Activated CD4-positive, alpha-beta memory T cell treated with anti-CD3 and anti-CD28 coated beads for 36 hours (primary cell): Measurements from ENCODE around the gene PTPRN2. TPM values are rescaled to one million over a fixed set of nuclear protein-coding genes. Genes with fewer than 3 reads are reported as not detected.

ENCODE experiments used
- CTCF ChIA-PET: fragments of 350-600 bp; sonication (Branson Sonifier 250); formaldehyde crosslinking; loops from one replicate; lab custom pipeline; 2021; ENCODE audit warnings: antibody characterized with exemption, inconsistent platforms; lab: Charles Lee
- POLR2A ChIA-PET: fragments of 350-600 bp; sonication (Branson Sonifier 250); formaldehyde crosslinking; loops from one replicate; lab custom pipeline; 2021; ENCODE audit warnings: antibody characterized with exemption; lab: Charles Lee
- DNase-seq: peaks from one replicate; pipeline ENCODE4 v3.0.0-alpha.2; 2020
- H3K27ac Mint-ChIP-seq: one replicate; pipeline ENCODE4 v1.8.0; 2021; ENCODE audit warnings: mixed read lengths
- H3K27me3 Mint-ChIP-seq: one replicate; pipeline ENCODE4 v1.8.0; 2021; ENCODE audit warnings: mixed read lengths
- H3K36me3 Mint-ChIP-seq: one replicate; pipeline ENCODE4 v1.8.0; 2021; ENCODE audit warnings: mixed read lengths
- H3K4me1 Mint-ChIP-seq: one replicate; pipeline ENCODE4 v1.8.0; 2021; ENCODE audit warnings: low read depth, mixed read lengths
- H3K4me3 Mint-ChIP-seq: one replicate; pipeline ENCODE4 v1.8.0; 2021; ENCODE audit warnings: mild to moderate bottlenecking, mixed read lengths
- H3K9me3 Mint-ChIP-seq: one replicate; pipeline ENCODE4 v1.8.0; 2021; ENCODE audit warnings: mixed read lengths
- intact Hi-C: fragments of 100-400 bp; cut with micrococcal nuclease; formaldehyde crosslinking; loops from one replicate; pipeline ENCODE4 v1.15.1; 2023
- total RNA-seq, 2 experiments: library from RNA; stranded (reverse); gene quantifications; one replicate each; pipeline ENCODE4 v1.2.3, GENCODE V29; 2021

Gene PTPRN2
- total RNA-seq, 2 experiments from 2014 or later = 0.51 to 0.64 TPM

GRCh38 chr7:157799076-157799685 lies 788.4 kb downstream of the PTPRN2 start:
- Mint-ChIP-seq H3K4me1 (no peaks in the 10 kb centered on the region), H3K36me3 (no peaks in the 10 kb centered on the region), H3K9me3 (no peaks in the 10 kb centered on the region), H3K4me3 (no peak overlapping the region), H3K27me3 (peaks cover 3% of the 10 kb centered on the region), H3K27ac (no peak overlapping the region)
- ChIA-PET POLR2A (no interaction called here), CTCF (no interaction called here)
- DNase-seq = no peak
- intact Hi-C loops = no loop called here

DNA sequence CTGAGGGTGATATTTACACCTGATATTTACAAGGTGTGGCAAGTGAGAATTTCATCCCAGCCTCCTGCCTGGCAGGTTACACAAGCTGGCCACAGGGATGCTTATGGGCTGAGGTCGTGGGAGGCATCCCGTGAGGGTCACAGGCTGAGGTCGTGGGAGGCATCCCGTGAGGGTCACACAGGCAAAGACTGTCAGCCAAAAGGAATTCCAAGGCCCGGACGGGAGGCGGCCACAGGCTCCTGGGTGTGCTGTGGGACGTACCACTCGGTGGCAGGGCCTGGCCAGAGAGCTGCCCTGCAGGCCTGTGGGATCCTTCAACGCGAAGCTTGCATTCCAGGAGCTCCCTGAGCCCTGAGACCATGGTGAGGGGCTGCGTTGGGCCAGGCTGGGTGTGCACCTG lies 790.3 kb downstream of the PTPRN2 start:
- CTCF ChIA-PET = no interaction called here

GRCh38 chr7:157796846-157797245 lies 790.8 kb downstream of the PTPRN2 start:
- ChIA-PET CTCF (no interaction called here), POLR2A (no interaction called here)
- DNase-seq = no peak
- Mint-ChIP-seq H3K4me3 (no peak overlapping the region), H3K27me3 (peaks cover 3% of the 10 kb centered on the region), H3K27ac (no peak overlapping the region), H3K4me1 (no peaks in the 10 kb centered on the region), H3K36me3 (no peaks in the 10 kb centered on the region), H3K9me3 (no peaks in the 10 kb centered on the region)
- intact Hi-C loops = no loop called here

More for the DNA sequence above, 790.3 kb downstream of the PTPRN2 start:
- Mint-ChIP-seq H3K27me3 (peaks cover 3% of the 10 kb centered on the region), H3K4me1 (no peaks in the 10 kb centered on the region), H3K4me3 (no peak overlapping the region), H3K36me3 (no peaks in the 10 kb centered on the region), H3K27ac (no peak overlapping the region), H3K9me3 (no peaks in the 10 kb centered on the region)
- no peak for DNase-seq
- intact Hi-C loops = no loop called here
- POLR2A ChIA-PET = no interaction called here

DNA sequence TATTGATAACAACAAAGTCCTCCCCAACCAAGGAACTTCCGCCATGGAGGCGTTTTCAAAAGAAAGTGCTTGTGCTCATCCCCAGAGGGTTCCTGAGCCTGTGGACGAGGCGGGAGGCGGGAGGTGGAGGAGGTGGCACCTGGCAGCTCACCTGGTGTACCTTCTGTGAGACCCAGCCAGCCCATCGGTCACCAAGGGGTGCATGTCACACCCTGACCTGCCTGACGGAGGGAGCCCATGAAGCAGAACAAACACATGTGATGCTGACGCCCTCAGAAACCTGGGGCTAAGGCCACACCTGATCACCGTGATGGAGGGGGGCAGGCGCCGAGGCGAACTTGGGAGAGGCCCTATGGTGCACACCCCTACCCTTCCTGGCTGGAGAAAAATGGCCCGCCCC lies 792.0 kb downstream of the PTPRN2 start:
- Mint-ChIP-seq H3K4me1 (no peaks in the 10 kb centered on the region), H3K9me3 (no peaks in the 10 kb centered on the region), H3K4me3 (no peak overlapping the region), H3K27ac (no peak overlapping the region), H3K36me3 (no peaks in the 10 kb centered on the region), H3K27me3 (peaks cover 3% of the 10 kb centered on the region)
- DNase-seq = no peak
- ChIA-PET POLR2A (no interaction called here), CTCF (no interaction called here)
- intact Hi-C loops = no loop called here

DNA sequence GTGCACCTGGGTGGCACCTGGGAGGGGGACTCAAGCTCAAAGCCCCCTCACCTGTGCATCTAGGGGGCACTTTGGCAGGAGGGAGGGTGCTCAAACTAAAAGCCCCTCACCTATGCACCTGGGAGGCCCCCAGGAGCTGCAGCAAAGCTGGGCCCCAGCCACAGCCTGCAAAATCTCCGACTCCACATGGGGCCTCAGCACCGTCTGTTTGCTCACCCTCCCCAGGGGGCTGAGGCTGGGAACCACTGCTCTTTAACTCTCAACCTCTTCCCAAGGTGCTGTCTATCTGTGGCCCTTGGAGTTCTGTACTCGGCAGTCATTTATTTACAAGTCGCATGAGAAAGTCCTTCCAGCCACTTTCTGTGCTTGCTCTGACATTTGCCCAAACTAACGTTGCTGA lies 792.4 kb downstream of the PTPRN2 start:
- Mint-ChIP-seq H3K4me3 (no peak overlapping the region), H3K36me3 (no peaks in the 10 kb centered on the region), H3K4me1 (no peaks in the 10 kb centered on the region), H3K27ac (no peak overlapping the region), H3K9me3 (no peaks in the 10 kb centered on the region), H3K27me3 (peaks cover 3% of the 10 kb centered on the region)
- ChIA-PET POLR2A (no interaction called here), CTCF (no interaction called here)
- intact Hi-C loops = no loop called here
- no peak for DNase-seq

- Mint-ChIP-seq H3K36me3 (no peaks in the 10 kb centered on the region), H3K27ac (no peak overlapping the region), H3K27me3 (peaks cover 3% of the 10 kb centered on the region), H3K9me3 (no peaks in the 10 kb centered on the region), H3K4me3 (no peak overlapping the region), H3K4me1 (no peaks in the 10 kb centered on the region)
- intact Hi-C loops = no loop called here
- ChIA-PET POLR2A (no interaction called here), CTCF (no interaction called here)
- DNase-seq = no peak
These were observed 792.9 kb downstream of the PTPRN2 start for GRCh38 chr7:157794746-157795065.

GRCh38 chr7:157793973-157794745 lies 793.5 kb downstream of the PTPRN2 start:
- Mint-ChIP-seq H3K36me3 (no peaks in the 10 kb centered on the region), H3K4me1 (no peaks in the 10 kb centered on the region), H3K9me3 (no peaks in the 10 kb centered on the region), H3K27ac (no peak overlapping the region), H3K4me3 (no peak overlapping the region), H3K27me3 (peaks cover 3% of the 10 kb centered on the region)
- intact Hi-C loops = no loop called here
- CTCF ChIA-PET = no interaction called here
- POLR2A ChIA-PET = no interaction called here
- no peak for DNase-seq

- intact Hi-C loops = no loop called here
- Mint-ChIP-seq H3K36me3 (no peaks in the 10 kb centered on the region), H3K9me3 (no peaks in the 10 kb centered on the region), H3K27ac (no peak overlapping the region), H3K27me3 (peaks cover 2% of the 10 kb centered on the region), H3K4me3 (no peak overlapping the region), H3K4me1 (no peaks in the 10 kb centered on the region)
- CTCF ChIA-PET = no interaction called here
- POLR2A ChIA-PET = no interaction called here
- no peak for DNase-seq
These were observed 794.6 kb downstream of the PTPRN2 start for GRCh38 chr7:157793087-157793353.

GRCh38 chr7:157792241-157793086 lies 795.2 kb downstream of the PTPRN2 start:
- CTCF ChIA-PET = no interaction called here
- POLR2A ChIA-PET = no interaction called here
- H3K9me3 Mint-ChIP-seq = no peaks in the 10 kb centered on the region
- H3K4me3 Mint-ChIP-seq = no peak overlapping the region
- H3K27me3 Mint-ChIP-seq = peaks cover 2% of the 10 kb centered on the region
- no peaks in the 10 kb centered on the region for H3K36me3 Mint-ChIP-seq
- no peaks in the 10 kb centered on the region for H3K4me1 Mint-ChIP-seq
- no peak for DNase-seq
- intact Hi-C loops = no loop called here
- H3K27ac Mint-ChIP-seq = no peak overlapping the region

DNA sequence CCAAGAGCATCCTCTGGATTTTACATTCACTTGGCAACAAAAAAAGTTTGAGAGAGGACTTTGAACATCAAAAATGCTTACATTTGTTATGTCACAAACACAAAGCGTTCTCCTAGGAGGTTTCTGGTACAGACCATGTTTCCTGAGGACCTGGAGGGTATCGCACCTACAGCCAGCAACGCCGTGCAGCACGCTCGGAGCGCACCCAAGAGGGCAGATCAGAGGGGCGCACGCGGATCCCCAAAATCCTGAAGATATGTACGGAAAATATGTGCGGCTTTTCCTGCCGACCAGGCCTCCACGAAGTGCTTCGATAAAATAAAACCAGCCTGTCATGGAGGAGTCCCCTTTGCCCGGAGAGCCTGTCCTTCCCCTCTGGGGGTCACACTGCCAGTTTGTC lies 796.0 kb downstream of the PTPRN2 start:
- Mint-ChIP-seq H3K9me3 (no peaks in the 10 kb centered on the region), H3K4me3 (no peak overlapping the region), H3K27ac (no peak overlapping the region), H3K27me3 (peaks cover 2% of the 10 kb centered on the region), H3K36me3 (no peaks in the 10 kb centered on the region), H3K4me1 (no peaks in the 10 kb centered on the region)
- CTCF ChIA-PET = no interaction called here
- intact Hi-C loops = no loop called here
- no peak for DNase-seq
- POLR2A ChIA-PET = no interaction called here

- intact Hi-C loops = no loop called here
- POLR2A ChIA-PET = no interaction called here
- H3K4me3 Mint-ChIP-seq = no peak overlapping the region
These were observed 796.4 kb downstream of the PTPRN2 start for GRCh38 chr7:157791261-157791660.

DNA sequence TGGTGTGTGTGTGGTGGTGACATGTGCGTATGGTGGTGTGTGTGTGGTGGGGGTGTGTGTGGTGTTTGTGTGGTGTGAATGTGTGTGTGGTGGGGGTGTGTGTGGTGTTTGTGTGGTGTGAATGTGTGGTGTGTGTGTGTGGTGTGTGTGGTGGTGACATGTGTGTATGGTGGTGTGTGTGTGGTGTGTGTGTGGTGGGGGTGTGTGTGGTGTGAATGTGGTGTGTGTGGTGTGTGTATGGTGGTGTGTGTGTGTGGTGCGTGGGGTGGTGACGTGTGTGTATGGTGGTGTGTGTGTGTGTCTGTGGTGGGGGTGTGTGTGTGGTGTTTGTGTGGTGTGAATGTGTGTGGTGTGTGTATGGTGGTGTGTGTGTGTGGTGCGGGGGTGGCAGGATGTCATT lies 797.7 kb downstream of the PTPRN2 start:
- Mint-ChIP-seq H3K36me3 (no peaks in the 10 kb centered on the region), H3K27me3 (no peaks in the 10 kb centered on the region), H3K27ac (no peak overlapping the region), H3K9me3 (no peaks in the 10 kb centered on the region), H3K4me3 (no peak overlapping the region), H3K4me1 (no peaks in the 10 kb centered on the region)
- intact Hi-C loops = no loop called here
- ChIA-PET POLR2A (no interaction called here), CTCF (no interaction called here)
- no peak for DNase-seq

More at GRCh38 chr7:157791261-157791660, 796.4 kb downstream of the PTPRN2 start:
- Mint-ChIP-seq H3K27me3 (peaks cover 2% of the 10 kb centered on the region), H3K36me3 (no peaks in the 10 kb centered on the region), H3K4me1 (no peaks in the 10 kb centered on the region), H3K9me3 (no peaks in the 10 kb centered on the region), H3K27ac (no peak overlapping the region)
- CTCF ChIA-PET = no interaction called here
- DNase-seq = no peak
